H1 (cell line): ENCODE results near the gene PRDM5. TPM values are rescaled to one million over a fixed set of nuclear protein-coding genes. Genes with fewer than 3 reads are reported as not detected.

Experiments
- CTCF ChIA-PET: fragments of 300-600 bp; sonication (Branson Sonifier 250); formaldehyde crosslinking; loops from one replicate; lab custom pipeline; 2021; ENCODE audit not compliant: partially characterized antibody; lab: Charles Lee
- POLR2A ChIA-PET: fragments of 300-600 bp; sonication (Branson Sonifier 250); formaldehyde crosslinking; loops from one replicate; lab custom pipeline; 2021; ENCODE audit warnings: inconsistent platforms; ENCODE audit not compliant: partially characterized antibody; lab: Charles Lee
- DNase-seq, 2 experiments: peaks; one replicate each; pipeline versions ENCODE4 v3.0.0 to v3.0.0-alpha.2; 2010 to 2022; ENCODE audit warnings: low spot score in 2 of 2, low read depth in 1 of 2, mixed read lengths in 1 of 2
- FAIRE-seq: peaks from 2 replicates; lab custom pipeline; 2011; peaks lifted over from hg19 to GRCh38; lab: Jason Lieb, UNC
- H2AFZ ChIP-seq: 2 replicates; pipeline ENCODE4 v1.8.1; 2012; ENCODE audit warnings: low read length, inconsistent platforms
- H2AK5ac ChIP-seq: 2 replicates; pipeline ENCODE4 v1.6.1; 2013; ENCODE audit warnings: low read depth, low read length
- H2BK120ac ChIP-seq: replicated peaks from 2 replicates; pipeline ENCODE3; 2013; ENCODE audit warnings: low read depth, low read length, inconsistent platforms
- H2BK12ac ChIP-seq: 2 replicates; pipeline ENCODE4 v1.6.1; 2013; ENCODE audit warnings: low read depth, low read length
- H2BK15ac ChIP-seq: 2 replicates; pipeline ENCODE4 v1.6.1; 2013; ENCODE audit warnings: low read length
- H2BK20ac ChIP-seq: 2 replicates; pipeline ENCODE4 v1.6.1; 2013; ENCODE audit warnings: low read length
- H2BK5ac ChIP-seq: 2 replicates; pipeline ENCODE4 v1.6.1; 2013; ENCODE audit warnings: low read depth, low read length
- H3K14ac ChIP-seq: 2 replicates; pipeline ENCODE4 v1.6.1; 2013; ENCODE audit warnings: inconsistent platforms; ENCODE audit not compliant: insufficient read length
- H3K18ac ChIP-seq: 2 replicates; pipeline ENCODE4 v1.6.1; 2013; ENCODE audit warnings: low read length; ENCODE audit errors: extremely low read depth
- H3K23ac ChIP-seq: 2 replicates; pipeline ENCODE4 v1.6.1; 2013; ENCODE audit warnings: inconsistent platforms; ENCODE audit not compliant: insufficient read length
- H3K23me2 ChIP-seq: 2 replicates; pipeline ENCODE4 v1.6.1; 2013; ENCODE audit warnings: low read depth, low read length
- H3K27ac ChIP-seq: 2 replicates; pipeline ENCODE4 v1.6.1; 2011; ENCODE audit warnings: low read depth, low read length, inconsistent platforms
- H3K27me3 ChIP-seq, 4 experiments: replicated peaks in 1 of 4; 1 replicate in 1 of 4; 2 replicates in 3 of 4; pipeline versions ENCODE4 v1.6.1 to v1.8.1; 2011 to 2013; ENCODE audit warnings: low read length in 3 of 4, mild to moderate bottlenecking in 3 of 4, inconsistent platforms in 2 of 4, mixed read lengths in 2 of 4, moderate library complexity in 1 of 4; ENCODE audit not compliant: control insufficient read depth in 3 of 4, insufficient read depth in 3 of 4; ENCODE audit errors: extremely low read depth in 1 of 4
- H3K36me3 ChIP-seq, 4 experiments: 2 replicates each; pipeline versions ENCODE4 v1.6.1 to v1.8.1; 2011 to 2013; ENCODE audit warnings: mild to moderate bottlenecking in 4 of 4, low read length in 3 of 4, moderate library complexity in 2 of 4, control low read depth in 1 of 4, inconsistent platforms in 1 of 4; ENCODE audit not compliant: insufficient read depth in 4 of 4, control insufficient read depth in 2 of 4
- H3K4ac ChIP-seq: replicated peaks from 2 replicates; pipeline ENCODE3; 2013; ENCODE audit warnings: low read length, low read depth, mixed read lengths, inconsistent platforms; ENCODE audit not compliant: insufficient read length
- H3K4me1 ChIP-seq, 4 experiments: replicated peaks in 1 of 4; 1 replicate in 1 of 4; 2 replicates in 3 of 4; pipeline versions ENCODE4 v1.6.1 to v1.8.1; 2011 to 2013; ENCODE audit warnings: low read length in 3 of 4, inconsistent platforms in 2 of 4, mixed read lengths in 1 of 4; ENCODE audit not compliant: insufficient read depth in 4 of 4, control insufficient read depth in 3 of 4
- H3K4me2 ChIP-seq, 2 experiments: 2 replicates each; pipeline versions ENCODE4 v1.6.1 to v1.8.1; 2011 to 2013; ENCODE audit warnings: low read depth in 2 of 2, low read length in 2 of 2, control low read depth in 1 of 2, inconsistent platforms in 1 of 2, mild to moderate bottlenecking in 1 of 2; ENCODE audit not compliant: insufficient read depth in 1 of 2
- H3K4me3 ChIP-seq, 4 experiments: fragments of 200-600, 300-600 bp in 1 of 4; sonication (generic), shearing (Covaris generic), sonication (Bioruptor Twin) in 1 of 4; 2 replicates each; pipeline versions ENCODE4 v1.5.1 to v1.8.1; 2011 to 2016; ENCODE audit warnings: low read length in 4 of 4, low read depth in 3 of 4, control low read depth in 2 of 4, inconsistent platforms in 2 of 4, mild to moderate bottlenecking in 2 of 4, mixed read lengths in 1 of 4, moderate library complexity in 1 of 4; ENCODE audit not compliant: insufficient read depth in 2 of 4; ENCODE audit errors: extremely low read depth in 1 of 4
- H3K56ac ChIP-seq: replicated peaks from 2 replicates; pipeline ENCODE3; 2013; ENCODE audit warnings: low read depth, mild to moderate bottlenecking, mixed read lengths, low read length, inconsistent platforms; ENCODE audit not compliant: insufficient read length
- H3K79me1 ChIP-seq: 2 replicates; pipeline ENCODE4 v1.6.1; 2013; ENCODE audit warnings: low read depth, low read length, control low read depth
- H3K79me2 ChIP-seq, 2 experiments: 2 replicates each; pipeline versions ENCODE4 v1.6.1 to v1.8.1; 2012 to 2013; ENCODE audit warnings: low read length in 2 of 2, mild to moderate bottlenecking in 2 of 2, inconsistent platforms in 1 of 2; ENCODE audit not compliant: insufficient read depth in 2 of 2, control insufficient read depth in 1 of 2
- H3K9ac ChIP-seq, 4 experiments: replicated peaks in 1 of 4; 1 replicate in 1 of 4; 2 replicates in 3 of 4; pipeline versions ENCODE4 v1.6.1 to v1.8.1; 2011 to 2013; ENCODE audit warnings: low read depth in 3 of 4, low read length in 3 of 4, control low read depth in 2 of 4, mild to moderate bottlenecking in 2 of 4, moderate library complexity in 2 of 4, inconsistent platforms in 1 of 4; ENCODE audit errors: extremely low read depth in 1 of 4
- H3K9me3 ChIP-seq, 2 experiments: 2 replicates each; pipeline versions ENCODE4 v1.6.1 to v1.8.1; 2012 to 2013; ENCODE audit warnings: mild to moderate bottlenecking in 2 of 2, moderate library complexity in 2 of 2, control low read depth in 1 of 2, inconsistent platforms in 1 of 2, low read depth in 1 of 2, low read length in 1 of 2, mixed read lengths in 1 of 2; ENCODE audit not compliant: insufficient read depth in 2 of 2
- H4K20me1 ChIP-seq, 2 experiments: replicated peaks in 1 of 2; 2 replicates each; pipeline versions ENCODE3 to v1.8.1; 2011 to 2013; ENCODE audit warnings: inconsistent platforms in 2 of 2, low read length in 2 of 2, mild to moderate bottlenecking in 1 of 2; ENCODE audit not compliant: insufficient read depth in 2 of 2, control insufficient read depth in 1 of 2
- H4K5ac ChIP-seq: 2 replicates; pipeline ENCODE4 v1.6.1; 2013; ENCODE audit warnings: low read length, low read depth, mixed read lengths, inconsistent platforms; ENCODE audit not compliant: insufficient read length
- H4K8ac ChIP-seq: 2 replicates; pipeline ENCODE4 v1.8.0; 2013; ENCODE audit warnings: mild to moderate bottlenecking, moderate library complexity, low read length, inconsistent platforms; ENCODE audit not compliant: insufficient read depth; ENCODE audit errors: extremely low read depth
- H4K91ac ChIP-seq: replicated peaks from 2 replicates; pipeline ENCODE3; 2013; ENCODE audit warnings: low read length, mixed read lengths, inconsistent platforms; ENCODE audit not compliant: insufficient read length
- EGR1 ChIP-seq: IDR thresholded peaks from 2 replicates; pipeline ENCODE4 v1.6.1; 2011; ENCODE audit warnings: low read depth, low read length, borderline replicate concordance
- TEAD4 ChIP-seq: IDR thresholded peaks from 2 replicates; pipeline ENCODE4 v1.6.1; 2012; ENCODE audit warnings: low read depth, low read length, inconsistent platforms, mixed read lengths
- WGBS, 2 experiments: shearing (Covaris generic) in 1 of 2; methylation state at CpG; one replicate each; pipeline versions ENCODE4 v1.1.6 to v1.1.7; 2013 to 2015; ENCODE audit warnings: low lambda C conversion rate in 2 of 2, mixed read lengths in 2 of 2, inconsistent platforms in 1 of 2, low coverage in 1 of 2, missing lambda C conversion rate in 1 of 2; ENCODE audit not compliant: insufficient replicate concordance in 2 of 2, insufficient coverage in 1 of 2, insufficient read length in 1 of 2; ENCODE audit errors: extremely low coverage in 1 of 2, missing lambda C conversion rate in 1 of 2; 5-methylcytosine and 5-hydroxymethylcytosine counted together
- polyA plus RNA-seq, 7 experiments: library from polyadenylated mRNA; depleted of rRNA in 3 of 7; stranded (reverse) in 5 of 7; unstranded in 2 of 7; fragments of >200 nt in 5 of 7; fragments of 200-250 nt in 2 of 7; gene quantifications; 1 replicate in 5 of 7; 2 replicates in 1 of 7; 4 replicates in 1 of 7; pipeline versions ENCODE4 v1.2.1 to v1.2.3, GENCODE V29; 2011 to 2013; ENCODE audit warnings: missing spikeins in 2 of 7, mixed read lengths in 2 of 7
- total RNA-seq: library from RNA; stranded (reverse); fragmentation: NEBNext Ultra II Directional; extraction: Animal tissue kit (Norgen Biotek cat#: 25700); gene quantifications from 2 replicates; pipeline ENCODE4 v1.2.1, GENCODE V29; 2021

The PRDM5 gene
- total and polyA plus RNA-seq, 2 of the 8 experiments (the other 6 are each of a cell fraction or from before 2014, with no cell fraction given): 8.2 to 23.4 TPM

DNA sequence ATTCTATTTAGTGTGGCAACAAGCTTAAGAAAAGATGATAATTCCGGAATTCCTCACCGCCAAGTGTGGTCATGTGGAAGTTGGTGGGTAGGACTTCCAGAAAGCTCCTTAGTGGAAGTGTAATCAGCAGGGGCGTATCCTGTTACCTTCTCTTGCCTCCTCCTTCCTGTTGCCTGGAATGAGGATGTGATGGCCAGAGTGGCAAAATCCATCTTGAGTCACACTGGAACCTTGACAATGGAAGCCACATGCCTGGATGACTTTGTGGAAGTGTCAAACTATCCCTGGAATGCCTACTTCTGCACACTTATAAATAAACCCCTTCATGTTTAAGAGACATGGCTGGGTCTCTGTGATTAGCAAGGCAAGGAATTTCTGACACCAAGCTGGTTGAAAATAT is 191.0 kb downstream of the PRDM5 start:
- no peaks in the 10 kb centered on the region for H3K9me3 ChIP-seq
- H3K36me3 ChIP-seq: no peaks in the 10 kb centered on the region
- no peak overlapping the region for H3K4me3 ChIP-seq
- no peak overlapping the region for H3K56ac ChIP-seq
- H3K79me1 ChIP-seq: no peaks in the 10 kb centered on the region
- H3K23me2 ChIP-seq: no peaks in the 10 kb centered on the region; the same call in 1 of the 2 replicates
- H3K14ac ChIP-seq: no peak overlapping the region
- H4K91ac ChIP-seq: no peak overlapping the region
- H3K23ac ChIP-seq: no peak overlapping the region
- no peak overlapping the region for H4K8ac ChIP-seq
- no peak overlapping the region for H4K5ac ChIP-seq
- 0 out of 4 replicates have a peak overlapping the region, but pooled peaks of 1 of the 2 experiments have one; percentile 20 for H3K4me2 ChIP-seq
- peaks cover 0 to 5% (median 1%) of the 10 kb centered on the region in 4 experiments; a peak in 2 of 7 replicates for H3K4me1 ChIP-seq
- 90% methylated on average over 3 of the region's 3 CpGs; no CpG with 5 or more reads in 1 of the 2 experiments for WGBS, 2 experiments
- ChIA-PET CTCF (interaction anchor here (1.0 to 1.5 kb wide), 3 partner anchors 14 to 340 kb away, joined by 3 to 4 read pairs (median 3); no protein-coding TSS in a partner anchor), POLR2A (no interaction called here)
- TF ChIP-seq EGR1 (no peak), TEAD4 (peak; percentile 27; the same call in 1 of the 2 replicates)
- H3K27me3 ChIP-seq: no peaks in the 10 kb centered on the region
- DNase-seq (no peak), FAIRE-seq (no peak)
- H3K79me2 ChIP-seq: no peaks in the 10 kb centered on the region
- no peak overlapping the region for H2BK5ac ChIP-seq
- H2AK5ac ChIP-seq: no peak overlapping the region
- H3K4ac ChIP-seq: no peak overlapping the region
- no peaks in the 10 kb centered on the region for H4K20me1 ChIP-seq
- no peak overlapping the region for H2BK12ac ChIP-seq
- H2AFZ ChIP-seq: no peak overlapping the region
- H2BK120ac ChIP-seq: no peak overlapping the region
- no peak overlapping the region for H2BK15ac ChIP-seq
- H3K9ac ChIP-seq: no peak overlapping the region
- no peak overlapping the region for H3K27ac ChIP-seq
- H3K18ac ChIP-seq: no peak overlapping the region
- H2BK20ac ChIP-seq: no peak overlapping the region
